Activated naive CD8-positive, alpha-beta T cell treated with anti-CD3 and anti-CD28 coated beads, Interleukin-2, amount 10 ng/mL, durations not matched to agents 7 days and 5 days (primary cell): ENCODE measurements around the gene C1orf159. TPM values are rescaled to one million over a fixed set of nuclear protein-coding genes. Genes with fewer than 3 reads are reported as not detected.

Experiments
- ATAC-seq: fragments of 150-1000 bp; cut with Tn5 transposase; one replicate; pipeline ENCODE4 v1.10.0; 2021; ENCODE audit warnings: low read depth, moderate library complexity
- POLR2A ChIA-PET: fragments of 350-600 bp; sonication (Branson Sonifier 250); formaldehyde crosslinking; loops from one replicate; lab custom pipeline; 2021; ENCODE audit warnings: antibody characterized with exemption; lab: Charles Lee
- DNase-seq: peaks from one replicate; pipeline ENCODE4 v3.0.0; 2021
- H3K27ac Mint-ChIP-seq: one replicate; pipeline ENCODE4 v1.8.0; 2022; ENCODE audit warnings: mild to moderate bottlenecking, mixed read lengths
- H3K27me3 Mint-ChIP-seq: one replicate; pipeline ENCODE4 v1.8.0; 2022; ENCODE audit warnings: mild to moderate bottlenecking, moderate library complexity, mixed read lengths
- H3K36me3 Mint-ChIP-seq: one replicate; pipeline ENCODE4 v1.8.0; 2021; ENCODE audit warnings: mild to moderate bottlenecking, mixed read lengths
- H3K4me1 Mint-ChIP-seq: one replicate; pipeline ENCODE4 v1.8.0; 2021; ENCODE audit warnings: mixed read lengths
- H3K4me3 Mint-ChIP-seq: one replicate; pipeline ENCODE4 v1.8.0; 2022; ENCODE audit warnings: mild to moderate bottlenecking, moderate library complexity, mixed read lengths
- H3K9me3 Mint-ChIP-seq: one replicate; pipeline ENCODE4 v1.8.0; 2021; ENCODE audit warnings: mixed read lengths
- total RNA-seq, 2 experiments: library from RNA; stranded (reverse); gene quantifications; one replicate each; pipeline ENCODE4 v1.2.3, GENCODE V29; 2021

The C1orf159 gene
- total RNA-seq, 2 experiments from 2014 or later, result 22.7 to 23.0 TPM

- H3K36me3 Mint-ChIP-seq, result peaks cover 6% of the 10 kb centered on the region
- no peak overlapping the region for H3K4me3 Mint-ChIP-seq
- H3K4me1 Mint-ChIP-seq, result no peaks in the 10 kb centered on the region
- no peaks in the 10 kb centered on the region for H3K27me3 Mint-ChIP-seq
- ATAC-seq, result no peak
- no peak for DNase-seq
- H3K27ac Mint-ChIP-seq, result no peak overlapping the region
- H3K9me3 Mint-ChIP-seq, result peaks cover 3% of the 10 kb centered on the region
- POLR2A ChIA-PET, result no interaction called here
Measured at GRCh38 chr1:1052003-1052840, 63.7 kb downstream of the C1orf159 start.

- Mint-ChIP-seq H3K36me3 (peaks cover 6% of the 10 kb centered on the region), H3K4me1 (no peaks in the 10 kb centered on the region), H3K27me3 (no peaks in the 10 kb centered on the region), H3K27ac (no peak overlapping the region), H3K9me3 (peaks cover 3% of the 10 kb centered on the region), H3K4me3 (no peak overlapping the region)
- ATAC-seq, result no peak
- no peak for DNase-seq
- POLR2A ChIA-PET, result no interaction called here
Measured at GRCh38 chr1:1051127-1051810, 64.6 kb downstream of the C1orf159 start.

GRCh38 chr1:1050577-1051052 is 65.3 kb downstream of the C1orf159 start:
- H3K27me3 Mint-ChIP-seq, result no peaks in the 10 kb centered on the region
- no peak overlapping the region for H3K27ac Mint-ChIP-seq
- ATAC-seq, result no peak
- peaks cover 3% of the 10 kb centered on the region for H3K9me3 Mint-ChIP-seq
- no peak overlapping the region for H3K4me3 Mint-ChIP-seq
- no peaks in the 10 kb centered on the region for H3K4me1 Mint-ChIP-seq
- peaks cover 6% of the 10 kb centered on the region for H3K36me3 Mint-ChIP-seq
- POLR2A ChIA-PET, result no interaction called here
- DNase-seq, result no peak

DNA sequence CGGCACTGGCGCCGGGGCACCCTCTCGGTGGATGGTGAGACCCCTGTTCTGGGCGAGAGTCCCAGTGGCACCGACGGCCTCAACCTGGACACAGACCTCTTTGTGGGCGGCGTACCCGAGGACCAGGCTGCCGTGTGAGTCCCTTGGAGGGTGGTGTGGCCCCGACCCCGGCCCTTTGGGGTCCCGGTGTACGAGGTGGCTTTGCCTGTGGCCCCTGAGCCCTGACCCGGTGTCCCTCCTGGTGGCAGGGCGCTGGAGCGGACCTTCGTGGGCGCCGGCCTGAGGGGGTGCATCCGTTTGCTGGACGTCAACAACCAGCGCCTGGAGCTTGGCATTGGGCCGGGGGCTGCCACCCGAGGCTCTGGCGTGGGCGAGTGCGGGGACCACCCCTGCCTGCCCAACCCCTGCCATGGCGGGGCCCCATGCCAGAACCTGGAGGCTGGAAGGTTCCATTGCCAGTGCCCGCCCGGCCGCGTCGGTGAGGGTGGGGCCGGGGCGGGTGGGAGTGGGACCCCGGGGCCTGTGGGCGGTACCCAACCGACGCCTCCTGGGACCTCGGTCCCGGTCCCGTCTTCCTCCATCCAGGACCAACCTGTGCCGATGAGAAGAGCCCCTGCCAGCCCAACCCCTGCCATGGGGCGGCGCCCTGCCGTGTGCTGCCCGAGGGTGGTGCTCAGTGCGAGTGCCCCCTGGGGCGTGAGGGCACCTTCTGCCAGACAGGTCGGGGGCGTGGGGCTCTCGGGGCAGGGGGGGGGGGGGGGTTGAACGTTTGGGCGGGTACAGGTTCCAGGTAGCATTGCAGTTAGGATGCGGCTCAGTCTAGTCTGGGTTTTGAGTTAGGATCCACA is 66.3 kb downstream of the C1orf159 start:
- Mint-ChIP-seq H3K9me3 (peaks cover 3% of the 10 kb centered on the region), H3K4me3 (no peak overlapping the region), H3K27me3 (no peaks in the 10 kb centered on the region), H3K36me3 (peaks cover 9% of the 10 kb centered on the region), H3K4me1 (no peaks in the 10 kb centered on the region), H3K27ac (no peak overlapping the region)
- POLR2A ChIA-PET, result no interaction called here
- DNase-seq (no peak), ATAC-seq (no peak)

DNA sequence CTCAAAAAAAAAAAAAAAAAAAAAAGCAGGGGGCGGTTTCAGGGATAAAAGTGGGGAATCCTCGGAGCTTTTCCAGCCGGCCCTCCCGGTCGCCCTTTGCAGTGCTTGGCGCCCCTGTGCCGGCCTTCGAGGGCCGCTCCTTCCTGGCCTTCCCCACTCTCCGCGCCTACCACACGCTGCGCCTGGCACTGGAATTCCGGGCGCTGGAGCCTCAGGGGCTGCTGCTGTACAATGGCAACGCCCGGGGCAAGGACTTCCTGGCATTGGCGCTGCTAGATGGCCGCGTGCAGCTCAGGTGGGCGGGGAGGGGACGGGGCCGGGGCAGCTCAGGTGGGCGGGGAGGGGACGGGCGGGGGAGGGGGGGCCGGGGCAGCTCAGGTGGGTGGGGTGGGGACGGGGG is 67.1 kb downstream of the C1orf159 start:
- POLR2A ChIA-PET, result no interaction called here
- H3K9me3 Mint-ChIP-seq, result peaks cover 3% of the 10 kb centered on the region

GRCh38 chr1:1047963-1048362 is 67.9 kb downstream of the C1orf159 start:
- no peak overlapping the region for H3K27ac Mint-ChIP-seq
- DNase-seq (no peak), ATAC-seq (no peak)
- H3K27me3 Mint-ChIP-seq, result no peaks in the 10 kb centered on the region
- POLR2A ChIA-PET, result no interaction called here
- H3K9me3 Mint-ChIP-seq, result peaks cover 3% of the 10 kb centered on the region
- no peaks in the 10 kb centered on the region for H3K4me1 Mint-ChIP-seq
- no peak overlapping the region for H3K4me3 Mint-ChIP-seq
- H3K36me3 Mint-ChIP-seq, result peaks cover 12% of the 10 kb centered on the region

More for the DNA sequence above, 67.1 kb downstream of the C1orf159 start:
- Mint-ChIP-seq H3K36me3 (peaks cover 9% of the 10 kb centered on the region), H3K4me3 (no peak overlapping the region), H3K27me3 (no peaks in the 10 kb centered on the region), H3K27ac (no peak overlapping the region), H3K4me1 (no peaks in the 10 kb centered on the region)
- no peak for DNase-seq
- no peak for ATAC-seq

DNA sequence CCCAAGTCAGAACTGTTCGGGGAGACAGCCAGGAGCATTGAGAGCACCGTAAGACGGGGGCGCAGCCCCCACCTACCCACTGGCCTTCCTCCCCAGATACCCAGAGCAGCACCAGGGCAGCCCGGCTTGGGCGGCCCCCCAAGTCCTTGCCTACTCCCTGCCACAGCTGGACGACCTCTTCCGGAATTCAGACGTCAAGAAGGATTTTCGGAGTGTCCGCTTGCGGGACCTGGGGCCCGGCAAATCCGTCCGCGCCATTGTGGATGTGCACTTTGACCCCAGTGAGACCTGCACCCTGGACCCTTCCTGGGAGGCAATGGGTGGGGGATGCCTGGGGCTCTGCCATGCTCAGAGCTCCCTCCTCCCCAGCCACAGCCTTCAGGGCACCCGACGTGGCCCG is 68.5 kb downstream of the C1orf159 start:
- peaks cover 12% of the 10 kb centered on the region for H3K36me3 Mint-ChIP-seq
- H3K27ac Mint-ChIP-seq, result no peak overlapping the region
- ATAC-seq (no peak), DNase-seq (no peak)
- POLR2A ChIA-PET, result no interaction called here
- H3K4me3 Mint-ChIP-seq, result no peak overlapping the region
- no peaks in the 10 kb centered on the region for H3K27me3 Mint-ChIP-seq
- H3K9me3 Mint-ChIP-seq, result peaks cover 3% of the 10 kb centered on the region
- no peaks in the 10 kb centered on the region for H3K4me1 Mint-ChIP-seq

DNA sequence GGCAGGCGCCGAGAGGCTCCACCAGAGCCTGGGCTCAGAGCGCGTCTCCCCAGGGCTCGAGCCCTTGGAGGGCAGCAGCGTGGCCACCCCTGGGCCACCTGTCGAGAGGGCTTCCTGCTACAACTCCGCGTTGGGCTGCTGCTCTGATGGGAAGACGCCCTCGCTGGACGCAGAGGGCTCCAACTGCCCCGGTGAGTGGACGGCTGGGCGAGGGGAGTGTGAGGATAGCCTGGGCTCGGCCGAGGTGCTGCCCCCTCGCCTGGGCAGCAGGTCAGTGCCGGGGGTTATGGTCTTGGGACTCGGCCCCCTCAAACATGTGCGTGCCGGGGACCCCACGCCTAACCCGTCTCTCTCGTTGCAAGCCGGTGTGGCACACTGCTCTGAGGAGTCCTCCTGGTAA is 69.1 kb downstream of the C1orf159 start:
- no peak overlapping the region for H3K4me3 Mint-ChIP-seq
- H3K27me3 Mint-ChIP-seq, result no peaks in the 10 kb centered on the region
- no peak overlapping the region for H3K27ac Mint-ChIP-seq
- H3K4me1 Mint-ChIP-seq, result no peaks in the 10 kb centered on the region
- no peaks in the 10 kb centered on the region for H3K9me3 Mint-ChIP-seq
- peaks cover 9% of the 10 kb centered on the region for H3K36me3 Mint-ChIP-seq
- no peak for DNase-seq
- ATAC-seq, result no peak
- POLR2A ChIA-PET, result no interaction called here

DNA sequence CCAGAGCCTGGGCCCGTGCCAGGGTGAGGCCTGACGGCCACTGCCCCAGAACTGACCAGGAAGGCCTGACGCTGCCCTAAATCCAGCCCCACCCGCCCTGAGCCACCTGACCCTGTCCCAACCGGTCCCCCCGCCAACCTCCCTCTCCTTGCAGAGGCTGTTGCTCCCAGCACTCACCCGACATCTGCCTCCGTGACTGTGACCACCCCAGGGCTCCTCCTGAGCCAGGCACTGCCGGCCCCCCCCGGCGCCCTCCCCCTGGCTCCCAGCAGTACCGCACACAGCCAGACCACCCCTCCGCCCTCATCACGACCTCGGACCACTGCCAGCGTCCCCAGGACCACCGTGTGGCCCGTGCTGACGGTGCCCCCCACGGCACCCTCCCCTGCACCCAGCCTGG is 69.6 kb downstream of the C1orf159 start:
- no peak for ATAC-seq
- POLR2A ChIA-PET, result no interaction called here
- Mint-ChIP-seq H3K4me1 (no peaks in the 10 kb centered on the region), H3K27ac (no peak overlapping the region), H3K27me3 (no peaks in the 10 kb centered on the region), H3K4me3 (no peak overlapping the region), H3K36me3 (peaks cover 9% of the 10 kb centered on the region), H3K9me3 (no peaks in the 10 kb centered on the region)
- DNase-seq, result no peak

GRCh38 chr1:1045129-1045528 is 70.8 kb downstream of the C1orf159 start:
- Mint-ChIP-seq H3K9me3 (no peaks in the 10 kb centered on the region), H3K36me3 (peaks cover 7% of the 10 kb centered on the region), H3K4me1 (no peaks in the 10 kb centered on the region), H3K27me3 (no peaks in the 10 kb centered on the region), H3K27ac (no peak overlapping the region), H3K4me3 (no peak overlapping the region)
- POLR2A ChIA-PET, result no interaction called here
- DNase-seq (no peak), ATAC-seq (no peak)

DNA sequence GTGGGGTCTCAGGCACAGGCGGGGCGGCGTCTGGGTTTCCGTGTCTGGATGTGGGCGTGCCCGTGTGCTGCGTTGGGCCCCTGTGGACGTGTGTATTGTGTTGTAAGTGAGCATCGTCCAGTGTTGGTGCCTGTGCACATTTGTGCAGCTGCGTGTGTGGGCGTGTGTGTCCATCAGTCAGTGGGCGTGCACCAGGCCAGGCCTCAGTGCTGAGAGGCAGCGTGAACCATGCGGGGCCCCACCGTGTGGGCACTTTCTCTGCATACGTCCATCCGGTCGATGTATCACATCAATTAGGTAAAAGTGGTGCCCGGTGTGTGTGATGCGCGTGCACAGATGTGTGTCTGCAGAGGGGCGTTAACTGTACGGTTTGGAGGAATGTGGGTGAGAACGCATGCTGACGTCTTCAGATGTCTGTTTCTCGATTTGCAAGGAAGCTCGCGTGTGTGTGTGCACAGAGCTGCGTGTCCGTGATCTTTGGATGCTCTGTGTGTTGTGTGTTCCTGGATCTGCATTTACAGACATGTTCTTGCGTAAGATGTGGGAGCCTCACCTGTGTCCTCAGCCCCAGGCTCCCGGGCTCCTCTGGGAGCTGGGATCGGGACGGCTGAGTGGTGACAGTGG is 71.3 kb downstream of the C1orf159 start:
- Mint-ChIP-seq H3K4me3 (no peak overlapping the region), H3K27ac (no peak overlapping the region), H3K9me3 (no peaks in the 10 kb centered on the region), H3K36me3 (peaks cover 7% of the 10 kb centered on the region), H3K27me3 (no peaks in the 10 kb centered on the region), H3K4me1 (peaks cover 3% of the 10 kb centered on the region)
- DNase-seq (no peak), ATAC-seq (no peak)
- POLR2A ChIA-PET, result interaction anchor here (1.2 kb wide), 1 partner anchor 16 kb away, joined by 3 read pairs; no protein-coding TSS in a partner anchor

GRCh38 chr1:1043921-1044320 is 72.0 kb downstream of the C1orf159 start:
- POLR2A ChIA-PET, result interaction anchor here (1.2 kb wide), 1 partner anchor 16 kb away, joined by 3 read pairs; no protein-coding TSS in a partner anchor
- H3K4me3 Mint-ChIP-seq, result no peak overlapping the region
- DNase-seq (no peak), ATAC-seq (no peak)
- H3K4me1 Mint-ChIP-seq, result peaks cover 8% of the 10 kb centered on the region
- no peaks in the 10 kb centered on the region for H3K27me3 Mint-ChIP-seq
- H3K36me3 Mint-ChIP-seq, result peaks cover 7% of the 10 kb centered on the region
- no peaks in the 10 kb centered on the region for H3K9me3 Mint-ChIP-seq
- H3K27ac Mint-ChIP-seq, result no peak overlapping the region

GRCh38 chr1:1043411-1043810 is 72.5 kb downstream of the C1orf159 start:
- POLR2A ChIA-PET, result no interaction called here
- Mint-ChIP-seq H3K27ac (no peak overlapping the region), H3K9me3 (no peaks in the 10 kb centered on the region), H3K36me3 (peaks cover 7% of the 10 kb centered on the region), H3K27me3 (no peaks in the 10 kb centered on the region), H3K4me3 (no peak overlapping the region), H3K4me1 (peaks cover 13% of the 10 kb centered on the region)
- DNase-seq (no peak), ATAC-seq (no peak)
